Measurements from ENCODE around the gene DNAH17. TPM values are rescaled to one million over a fixed set of nuclear protein-coding genes. Genes with fewer than 3 reads are reported as not detected.
A peak's percentile ranks its signal among the peaks of the same experiment; 100 is the strongest.
"Not testable (repeated sequence)": the region's sequence is repeated elsewhere in the genome, so short reads cannot be mapped to it uniquely, and the experiment has no call there.

DNAH17 gene
- total and polyA plus RNA-seq, 3 experiments from 2014 or later: 0.20 TPM; not detected in 2

DNA sequence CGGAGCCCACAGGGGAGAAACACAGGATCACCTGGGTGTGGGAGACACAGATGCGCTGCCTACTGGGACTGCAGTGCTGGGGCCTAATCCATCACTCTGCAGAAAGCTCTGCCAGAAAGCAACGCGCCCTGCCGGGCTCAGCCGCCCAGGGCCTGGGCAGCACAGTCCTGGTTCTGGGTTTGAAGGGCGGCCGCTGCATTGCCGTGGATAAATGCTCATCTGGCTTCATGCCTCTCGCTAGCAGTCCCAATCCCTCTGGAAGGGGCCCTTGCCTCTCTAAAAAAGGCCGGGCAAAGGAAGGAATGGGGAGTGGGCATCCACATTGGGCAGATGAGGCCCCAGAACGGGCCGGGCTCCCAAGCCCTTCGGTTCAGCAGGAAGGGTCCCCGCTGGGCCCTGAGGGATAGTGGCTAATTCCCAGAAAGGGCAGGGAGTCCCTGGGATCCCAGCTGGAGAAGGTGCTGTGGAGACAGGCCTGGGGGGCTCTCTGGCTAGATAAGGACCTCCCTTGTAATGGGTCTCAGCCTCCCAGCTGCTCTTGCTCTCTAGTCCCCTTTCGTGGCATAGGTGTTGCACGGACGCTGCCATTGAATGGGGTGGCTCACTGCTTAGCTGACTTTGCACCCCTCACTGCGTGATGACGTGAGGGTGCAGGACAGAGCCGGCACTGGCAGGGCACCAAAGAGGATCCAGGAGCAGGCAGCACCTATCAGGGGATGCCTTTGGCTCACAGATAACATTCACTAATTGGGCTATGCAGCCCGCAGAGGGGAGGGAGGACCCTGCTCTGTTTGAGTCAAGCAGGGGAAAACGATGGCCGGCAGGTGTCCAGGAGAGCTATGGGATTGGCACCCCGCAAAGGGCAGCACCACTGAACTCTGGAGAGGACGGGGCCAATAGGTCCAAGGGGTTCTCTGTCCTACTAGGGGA, 110.1 kb downstream of the DNAH17 start:
- POLR2A ChIA-PET: no interaction called here
- Mint-ChIP-seq H3K9me3 (peaks cover 0 to 2% (median 0%) of the 10 kb centered on the region in 5 donors), H3K36me3 (no peaks in the 10 kb centered on the region), H3K4me3 (no peak overlapping the region), H3K27ac (no peak overlapping the region), H3K27me3 (peaks cover 0 to 4% of the 10 kb centered on the region in 2 donors), H3K4me1 (no peaks in the 10 kb centered on the region)
- H3K4me3 ChIP-seq (ENCODE audit: low read length): no peak overlapping the region
- no peaks in the 10 kb centered on the region for H3K4me1 ChIP-seq (ENCODE audit: insufficient read depth, low read length)
- no peak overlapping the region for H3K27ac ChIP-seq (ENCODE audit: low read depth, low read length)
- CTCF ChIA-PET: no interaction called here
- no peaks in the 10 kb centered on the region for H3K9me3 ChIP-seq (ENCODE audit: low read length)
- DNase-seq: no peak
- H3K36me3 ChIP-seq (ENCODE audit: insufficient read depth, low read length): no peaks in the 10 kb centered on the region
- no peaks in the 10 kb centered on the region for H3K27me3 ChIP-seq (ENCODE audit: insufficient read depth, low read length, poor library complexity, severe bottlenecking)

DNA sequence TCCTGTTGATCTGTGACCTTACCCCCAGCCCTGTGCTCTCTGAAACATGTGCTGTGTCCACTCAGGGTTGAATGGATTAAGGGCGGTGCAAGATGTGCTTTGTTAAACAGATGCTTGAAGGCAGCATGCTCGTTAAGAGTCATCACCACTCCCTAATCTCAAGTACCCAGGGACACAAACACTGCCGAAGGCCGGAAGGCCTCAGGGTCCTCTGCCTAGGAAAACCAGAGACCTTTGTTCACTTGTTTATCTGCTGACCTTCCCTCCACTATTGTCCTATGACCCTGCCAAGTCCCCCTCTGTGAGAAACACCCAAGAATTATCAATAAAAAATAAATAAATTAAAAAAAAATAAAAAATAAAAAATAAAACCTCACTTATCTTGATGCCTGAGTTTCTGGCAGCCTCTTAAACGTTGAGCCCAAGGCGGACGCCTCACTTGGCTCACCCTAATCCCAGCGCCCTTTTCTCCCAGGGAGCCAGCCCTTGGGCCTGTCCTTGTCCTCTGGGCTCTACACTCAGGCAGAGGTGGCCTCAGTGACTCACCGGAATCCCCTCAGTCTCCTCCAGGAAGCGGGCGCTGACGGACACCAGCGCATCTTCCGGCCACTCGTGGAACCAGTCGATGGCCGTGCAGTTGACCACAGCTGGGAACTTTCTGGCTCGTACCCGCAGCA, 110.9 kb downstream of the DNAH17 start:
- H3K27me3 Mint-ChIP-seq; H3K36me3 Mint-ChIP-seq; CTCF ChIA-PET; H3K36me3 ChIP-seq (ENCODE audit: insufficient read depth, low read length); H3K9me3 ChIP-seq (ENCODE audit: low read length); H3K4me1 ChIP-seq (ENCODE audit: insufficient read depth, low read length); H3K4me3 ChIP-seq (ENCODE audit: low read length); H3K9me3 Mint-ChIP-seq; POLR2A ChIA-PET; H3K4me3 Mint-ChIP-seq; H3K27ac Mint-ChIP-seq; H3K27ac ChIP-seq (ENCODE audit: low read depth, low read length); DNase-seq; H3K4me1 Mint-ChIP-seq; H3K27me3 ChIP-seq (ENCODE audit: insufficient read depth, low read length, poor library complexity, severe bottlenecking): not testable (repeated sequence)

DNA sequence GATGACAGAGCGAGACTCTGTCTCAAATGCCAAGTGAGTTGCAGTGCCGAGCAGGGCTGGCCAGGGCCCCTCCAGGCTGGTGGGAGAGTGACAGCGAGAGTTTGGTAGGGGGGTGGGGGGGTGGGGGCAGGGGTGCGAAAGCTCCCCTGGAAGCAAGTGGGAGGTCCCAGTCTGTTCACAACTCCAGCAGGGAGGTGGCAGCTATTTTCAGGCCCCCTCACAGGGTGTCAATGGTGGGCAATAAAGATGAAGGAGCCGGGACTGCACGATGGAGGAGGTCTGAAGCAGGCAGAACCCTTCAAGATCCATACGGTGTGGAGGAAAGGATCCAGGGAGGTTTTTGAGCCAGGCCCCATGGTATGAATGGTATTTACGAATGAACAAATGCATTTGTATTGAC, 115.0 kb downstream of the DNAH17 start:
- Histone ChIP-seq H3K27ac (ENCODE audit: low read depth, low read length) (no peak overlapping the region), H3K9me3 (ENCODE audit: low read length) (no peaks in the 10 kb centered on the region), H3K4me3 (ENCODE audit: low read length) (no peak overlapping the region), H3K27me3 (ENCODE audit: insufficient read depth, low read length, poor library complexity, severe bottlenecking) (no peaks in the 10 kb centered on the region), H3K4me1 (ENCODE audit: insufficient read depth, low read length) (no peaks in the 10 kb centered on the region), H3K36me3 (ENCODE audit: insufficient read depth, low read length) (no peaks in the 10 kb centered on the region)
- Mint-ChIP-seq H3K27ac (no peak overlapping the region), H3K4me3 (no peak overlapping the region), H3K36me3 (no peaks in the 10 kb centered on the region), H3K9me3 (no peaks in the 10 kb centered on the region), H3K27me3 (peaks cover 0 to 2% of the 10 kb centered on the region in 2 donors), H3K4me1 (no peaks in the 10 kb centered on the region)
- ChIA-PET POLR2A (no interaction called here), CTCF (no interaction called here)
- no peak for DNase-seq

DNA sequence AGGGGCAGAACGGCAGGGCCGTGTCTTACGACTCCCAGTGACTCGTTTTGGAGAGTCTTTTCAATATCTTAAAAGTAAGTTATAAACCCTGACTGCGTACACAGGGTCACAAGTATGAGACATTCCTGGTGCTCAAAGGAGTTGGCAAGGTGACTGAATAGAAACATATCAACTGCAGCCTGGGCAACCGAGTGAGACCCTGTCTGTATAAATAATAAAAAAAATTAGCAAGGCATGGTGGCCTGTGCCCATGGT, 115.5 kb downstream of the DNAH17 start:
- H3K4me3 ChIP-seq (ENCODE audit: low read length): no peak overlapping the region
- no peak for DNase-seq
- Mint-ChIP-seq H3K27ac (peak overlapping the region in 1 of 8 donors; percentile 88), H3K4me1 (no peaks in the 10 kb centered on the region), H3K27me3 (peaks cover 0 to 2% of the 10 kb centered on the region in 2 donors), H3K4me3 (no peak overlapping the region), H3K36me3 (no peaks in the 10 kb centered on the region), H3K9me3 (no peaks in the 10 kb centered on the region)
- H3K9me3 ChIP-seq (ENCODE audit: low read length): no peaks in the 10 kb centered on the region
- H3K27ac ChIP-seq (ENCODE audit: low read depth, low read length): no peak overlapping the region
- ChIA-PET POLR2A (no interaction called here), CTCF (no interaction called here)
- no peaks in the 10 kb centered on the region for H3K36me3 ChIP-seq (ENCODE audit: insufficient read depth, low read length)
- no peaks in the 10 kb centered on the region for H3K27me3 ChIP-seq (ENCODE audit: insufficient read depth, low read length, poor library complexity, severe bottlenecking)
- no peaks in the 10 kb centered on the region for H3K4me1 ChIP-seq (ENCODE audit: insufficient read depth, low read length)

DNA sequence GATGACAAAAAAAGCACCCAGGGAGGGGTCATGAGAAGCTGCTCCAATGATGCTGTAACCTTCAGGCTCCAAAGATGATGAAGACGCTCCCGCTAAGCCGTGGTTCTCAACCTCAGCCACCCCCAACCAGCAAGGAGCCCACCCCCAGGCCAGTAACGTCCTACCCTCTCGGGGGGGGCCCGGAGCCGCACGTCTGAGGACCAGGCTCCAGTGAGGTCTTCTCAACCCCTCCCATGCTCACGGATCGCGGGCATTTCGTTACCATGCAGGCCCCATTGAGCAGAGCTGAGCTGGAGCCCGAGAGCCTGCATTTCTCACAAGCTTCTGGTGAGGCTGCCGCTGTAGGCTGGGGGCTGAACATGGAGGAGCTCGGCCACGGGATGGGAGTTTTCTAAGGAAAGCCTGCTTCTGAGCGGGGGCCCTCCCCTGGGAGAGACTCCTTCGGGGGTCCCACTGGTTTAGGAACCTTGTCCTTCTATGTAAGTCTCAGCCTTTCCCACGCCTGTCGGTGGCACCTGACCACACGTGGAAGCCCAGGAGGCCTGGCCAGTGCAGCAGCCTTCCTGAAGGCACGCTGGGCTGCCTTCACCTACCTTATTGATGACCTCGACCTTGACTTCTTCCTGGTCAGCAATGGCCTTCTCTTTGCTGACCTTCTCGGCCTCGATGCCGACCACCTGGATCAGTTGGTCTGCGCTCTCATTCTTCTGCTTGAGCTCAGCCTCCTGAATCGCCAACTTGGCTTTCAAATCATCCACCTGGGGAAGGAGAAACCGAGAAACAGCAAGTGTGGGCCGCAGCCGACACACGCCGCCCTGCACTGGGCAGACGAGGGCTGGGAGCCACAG, 116.0 kb downstream of the DNAH17 start:
- no peaks in the 10 kb centered on the region for H3K36me3 Mint-ChIP-seq
- DNase-seq: no peak
- no peak overlapping the region for H3K4me3 Mint-ChIP-seq
- Histone ChIP-seq H3K9me3 (ENCODE audit: low read length) (no peaks in the 10 kb centered on the region), H3K4me3 (ENCODE audit: low read length) (no peak overlapping the region), H3K36me3 (ENCODE audit: insufficient read depth, low read length) (no peaks in the 10 kb centered on the region), H3K27ac (ENCODE audit: low read depth, low read length) (no peak overlapping the region), H3K27me3 (ENCODE audit: insufficient read depth, low read length, poor library complexity, severe bottlenecking) (no peaks in the 10 kb centered on the region), H3K4me1 (ENCODE audit: insufficient read depth, low read length) (no peaks in the 10 kb centered on the region)
- POLR2A ChIA-PET: no interaction called here
- H3K9me3 Mint-ChIP-seq: no peaks in the 10 kb centered on the region
- peak overlapping the region in 1 of 8 donors; percentile 88 for H3K27ac Mint-ChIP-seq
- peaks cover 2 to 3% of the 10 kb centered on the region in 2 donors for H3K27me3 Mint-ChIP-seq
- CTCF ChIA-PET: no interaction called here
- no peaks in the 10 kb centered on the region for H3K4me1 Mint-ChIP-seq

DNA sequence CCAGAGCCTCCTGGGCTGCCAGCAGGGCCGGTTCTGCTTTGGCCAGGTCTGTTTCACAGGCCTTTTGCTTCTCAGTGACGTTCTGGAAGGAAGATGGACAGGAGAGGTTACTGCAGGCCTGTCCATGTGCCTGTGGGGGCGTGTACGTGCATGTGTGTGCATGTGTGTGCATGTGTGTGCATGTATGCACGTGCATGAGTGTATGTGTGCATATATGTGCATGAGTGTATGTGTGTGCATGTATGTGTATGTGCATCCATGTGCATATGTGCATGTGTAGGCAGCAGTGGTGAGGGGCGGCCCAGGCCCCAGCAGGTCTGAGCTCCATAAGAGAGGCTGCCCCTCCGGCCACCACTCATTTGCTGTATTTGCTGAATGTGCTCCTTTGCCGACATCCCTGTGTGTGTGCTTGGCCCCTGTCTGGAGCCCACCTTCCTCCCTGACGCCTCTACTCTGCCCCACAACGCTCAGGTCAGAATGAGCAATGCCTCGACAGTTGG, 117.0 kb downstream of the DNAH17 start:
- no peak overlapping the region for H3K27ac ChIP-seq (ENCODE audit: low read depth, low read length)
- H3K9me3 Mint-ChIP-seq: no peaks in the 10 kb centered on the region
- H3K4me1 Mint-ChIP-seq: no peaks in the 10 kb centered on the region
- no peak overlapping the region for H3K4me3 Mint-ChIP-seq
- no peaks in the 10 kb centered on the region for H3K36me3 ChIP-seq (ENCODE audit: insufficient read depth, low read length)
- no peaks in the 10 kb centered on the region for H3K27me3 ChIP-seq (ENCODE audit: insufficient read depth, low read length, poor library complexity, severe bottlenecking)
- no peaks in the 10 kb centered on the region for H3K9me3 ChIP-seq (ENCODE audit: low read length)
- no peak overlapping the region for H3K27ac Mint-ChIP-seq
- POLR2A ChIA-PET: no interaction called here
- H3K4me3 ChIP-seq (ENCODE audit: low read length): no peak overlapping the region
- H3K27me3 Mint-ChIP-seq: peaks cover 2 to 3% of the 10 kb centered on the region in 2 donors
- no peaks in the 10 kb centered on the region for H3K4me1 ChIP-seq (ENCODE audit: insufficient read depth, low read length)
- DNase-seq: no peak
- CTCF ChIA-PET: no interaction called here
- no peaks in the 10 kb centered on the region for H3K36me3 Mint-ChIP-seq

DNA sequence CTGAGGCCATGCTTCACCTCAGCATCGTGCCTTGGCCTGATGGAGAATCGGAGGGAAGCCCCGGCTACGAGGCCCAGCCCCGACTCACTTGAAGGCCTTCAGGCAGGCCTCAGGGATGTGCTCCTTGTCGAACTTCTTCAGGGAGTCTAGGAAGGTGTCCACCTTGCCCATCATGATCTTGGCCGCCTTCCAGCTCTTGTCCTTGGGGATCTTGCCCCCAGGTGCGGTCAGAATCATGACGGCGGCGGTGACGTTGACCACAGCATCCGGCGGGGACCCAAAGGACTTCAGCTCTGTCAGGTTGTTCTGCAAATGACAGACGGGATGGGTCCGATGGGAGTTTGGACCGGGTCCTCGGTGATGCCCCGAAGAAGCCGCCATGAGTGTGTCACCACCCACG, 117.5 kb downstream of the DNAH17 start:
- Mint-ChIP-seq H3K4me3 (no peak overlapping the region), H3K9me3 (no peaks in the 10 kb centered on the region), H3K27me3 (peaks cover 2 to 3% of the 10 kb centered on the region in 2 donors), H3K4me1 (no peaks in the 10 kb centered on the region), H3K27ac (no peak overlapping the region), H3K36me3 (no peaks in the 10 kb centered on the region)
- no peaks in the 10 kb centered on the region for H3K27me3 ChIP-seq (ENCODE audit: insufficient read depth, low read length, poor library complexity, severe bottlenecking)
- H3K4me1 ChIP-seq (ENCODE audit: insufficient read depth, low read length): no peaks in the 10 kb centered on the region
- no peak overlapping the region for H3K27ac ChIP-seq (ENCODE audit: low read depth, low read length)
- no peaks in the 10 kb centered on the region for H3K36me3 ChIP-seq (ENCODE audit: insufficient read depth, low read length)
- CTCF ChIA-PET: no interaction called here
- POLR2A ChIA-PET: no interaction called here
- no peak for DNase-seq
- H3K9me3 ChIP-seq (ENCODE audit: low read length): no peaks in the 10 kb centered on the region
- no peak overlapping the region for H3K4me3 ChIP-seq (ENCODE audit: low read length)
